HEK293 (cell line): ENCODE results near the gene DKK3.

Experiments used
- FEZF1 ChIP-seq: fragments of 450-650 bp; formaldehyde crosslinking; IDR thresholded peaks from 2 replicates; pipeline ENCODE4 v1.5.1; 2016; ENCODE audit warnings: missing biosample characterization, missing genetic modification characterization
- HOXC10 ChIP-seq: sonication (generic); formaldehyde crosslinking; IDR thresholded peaks from 2 replicates; pipeline ENCODE4 v1.8.1; 2023; ENCODE audit warnings: mild to moderate bottlenecking, missing genetic modification reagents
- SETDB1 ChIP-seq: IDR thresholded peaks from one replicate; pipeline ENCODE4 v1.6.1; 2017; ENCODE audit warnings: mild to moderate bottlenecking, low read length, moderate library complexity, mixed read lengths; ENCODE audit not compliant: insufficient read length
- SP2 ChIP-seq: fragments of 450-650 bp; formaldehyde crosslinking; IDR thresholded peaks from 2 replicates; pipeline ENCODE4 v1.5.1; 2016; ENCODE audit warnings: missing biosample characterization, missing genetic modification characterization
- ZNF133 ChIP-seq: fragments of 450-650 bp; formaldehyde crosslinking; IDR thresholded peaks from 2 replicates; pipeline ENCODE4 v1.5.1; 2016; ENCODE audit warnings: missing biosample characterization, missing genetic modification characterization
- ZNF19 ChIP-seq: fragments of 450-650 bp; formaldehyde crosslinking; IDR thresholded peaks from 2 replicates; pipeline ENCODE4; 2016; ENCODE audit warnings: missing biosample characterization, missing genetic modification characterization, low read depth
- ZNF274 ChIP-seq, 2 experiments: fragments of 200-500 bp in 1 of 2; fragments of 450-650 bp in 1 of 2; sonication (Bioruptor generic) in 1 of 2; formaldehyde crosslinking in 1 of 2; IDR thresholded peaks; 2 replicates each; pipeline versions ENCODE4 v1.5.1 to v1.6.1; 2014 to 2016; ENCODE audit warnings: borderline replicate concordance in 1 of 2, inconsistent platforms in 1 of 2, low read length in 1 of 2, missing biosample characterization in 1 of 2, missing genetic modification characterization in 1 of 2
- ZNF350 ChIP-seq: fragments of 450-650 bp; formaldehyde crosslinking; IDR thresholded peaks from 2 replicates; pipeline ENCODE4 v1.5.0; 2017; ENCODE audit warnings: missing biosample characterization, mild to moderate bottlenecking, missing genetic modification characterization
- ZNF394 ChIP-seq: fragments of 450-650 bp; formaldehyde crosslinking; IDR thresholded peaks from 2 replicates; pipeline ENCODE4 v1.5.1; 2016; ENCODE audit warnings: missing biosample characterization, missing genetic modification characterization, mild to moderate bottlenecking, moderate library complexity, borderline replicate concordance
- ZNF677 ChIP-seq: fragments of 450-650 bp; IDR thresholded peaks from 2 replicates; pipeline ENCODE4 v1.5.0; 2018; ENCODE audit warnings: missing biosample characterization, mild to moderate bottlenecking, missing genetic modification characterization, moderate library complexity
- ZNF701 ChIP-seq: fragments of 450-650 bp; formaldehyde crosslinking; IDR thresholded peaks from 2 replicates; pipeline ENCODE4 v1.5.1; 2016; ENCODE audit warnings: missing biosample characterization, missing genetic modification characterization
- ZNF792 ChIP-seq: fragments of 450-650 bp; formaldehyde crosslinking; IDR thresholded peaks from 2 replicates; pipeline ENCODE4 v1.5.1; 2016; ENCODE audit warnings: missing biosample characterization, missing genetic modification characterization
- TF ChIP-seq, protein P1 (sequence below): fragments of 450-650 bp; formaldehyde crosslinking; IDR thresholded peaks from 2 replicates; pipeline ENCODE4 v1.5.1; 2016; ENCODE audit warnings: missing biosample characterization, missing genetic modification characterization
- TF ChIP-seq, protein P2 (sequence below): fragments of 450-650 bp; formaldehyde crosslinking; optimal IDR thresholded peaks from 2 replicates; pipeline ENCODE3; 2016; ENCODE audit warnings: missing biosample characterization, mild to moderate bottlenecking, missing genetic modification characterization

DNA sequence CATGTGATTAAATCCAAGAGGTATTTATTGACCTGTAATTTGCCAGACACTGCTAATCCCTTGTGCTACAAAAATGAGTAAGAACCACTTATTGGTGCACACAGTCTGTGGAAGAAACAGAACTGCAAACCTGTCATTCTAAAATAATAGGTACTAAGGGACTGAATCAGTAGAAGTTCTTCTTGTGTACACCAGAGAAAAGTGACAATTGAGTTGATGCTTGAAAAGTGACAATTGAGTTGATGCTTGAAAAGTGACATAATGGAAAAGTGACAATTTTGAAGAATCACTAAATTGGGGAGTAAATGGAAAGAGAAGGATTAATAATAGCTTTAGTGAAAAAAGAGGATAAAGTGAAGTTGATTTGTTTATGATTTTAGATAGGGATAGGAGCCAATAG lies 56.4 kb downstream of the DKK3 start:
- TF ChIP-seq ZNF701 = no peak
- TF ChIP-seq ZNF133 (tag by site-specific recombination) = no peak
- TF ChIP-seq, protein P1, sequence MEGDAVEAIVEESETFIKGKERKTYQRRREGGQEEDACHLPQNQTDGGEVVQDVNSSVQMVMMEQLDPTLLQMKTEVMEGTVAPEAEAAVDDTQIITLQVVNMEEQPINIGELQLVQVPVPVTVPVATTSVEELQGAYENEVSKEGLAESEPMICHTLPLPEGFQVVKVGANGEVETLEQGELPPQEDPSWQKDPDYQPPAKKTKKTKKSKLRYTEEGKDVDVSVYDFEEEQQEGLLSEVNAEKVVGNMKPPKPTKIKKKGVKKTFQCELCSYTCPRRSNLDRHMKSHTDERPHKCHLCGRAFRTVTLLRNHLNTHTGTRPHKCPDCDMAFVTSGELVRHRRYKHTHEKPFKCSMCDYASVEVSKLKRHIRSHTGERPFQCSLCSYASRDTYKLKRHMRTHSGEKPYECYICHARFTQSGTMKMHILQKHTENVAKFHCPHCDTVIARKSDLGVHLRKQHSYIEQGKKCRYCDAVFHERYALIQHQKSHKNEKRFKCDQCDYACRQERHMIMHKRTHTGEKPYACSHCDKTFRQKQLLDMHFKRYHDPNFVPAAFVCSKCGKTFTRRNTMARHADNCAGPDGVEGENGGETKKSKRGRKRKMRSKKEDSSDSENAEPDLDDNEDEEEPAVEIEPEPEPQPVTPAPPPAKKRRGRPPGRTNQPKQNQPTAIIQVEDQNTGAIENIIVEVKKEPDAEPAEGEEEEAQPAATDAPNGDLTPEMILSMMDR (tag by site-specific recombination) = no peak
- TF ChIP-seq ZNF350 (tag by site-specific recombination) = no peak
- no peak for TF ChIP-seq ZNF677 (tag by site-specific recombination)
- TF ChIP-seq ZNF274 (IDR thresholded peaks at IDR 0.05; ENCODE audit: low read length) = no peak
- no peak for TF ChIP-seq ZNF274 (tag by site-specific recombination; IDR thresholded peaks at IDR 0.05; ENCODE audit: borderline replicate concordance)
- no peak for TF ChIP-seq HOXC10 (CRISPR knock-in tag)
- no peak for TF ChIP-seq FEZF1 (tag by site-specific recombination)
- no peak for TF ChIP-seq SETDB1
- no peak for TF ChIP-seq SP2 (tag by site-specific recombination)
- TF ChIP-seq, protein P2, sequence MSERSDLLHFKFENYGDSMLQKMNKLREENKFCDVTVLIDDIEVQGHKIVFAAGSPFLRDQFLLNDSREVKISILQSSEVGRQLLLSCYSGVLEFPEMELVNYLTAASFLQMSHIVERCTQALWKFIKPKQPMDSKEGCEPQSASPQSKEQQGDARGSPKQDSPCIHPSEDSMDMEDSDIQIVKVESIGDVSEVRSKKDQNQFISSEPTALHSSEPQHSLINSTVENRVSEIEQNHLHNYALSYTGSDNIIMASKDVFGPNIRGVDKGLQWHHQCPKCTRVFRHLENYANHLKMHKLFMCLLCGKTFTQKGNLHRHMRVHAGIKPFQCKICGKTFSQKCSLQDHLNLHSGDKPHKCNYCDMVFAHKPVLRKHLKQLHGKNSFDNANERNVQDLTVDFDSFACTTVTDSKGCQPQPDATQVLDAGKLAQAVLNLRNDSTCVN (tag by site-specific recombination) = no peak
- no peak for TF ChIP-seq ZNF792 (tag by site-specific recombination)
- TF ChIP-seq ZNF394 (tag by site-specific recombination) = no peak
- no peak for TF ChIP-seq ZNF19 (tag by site-specific recombination)
